UCSD-AML1 (cell line): ENCODE measurements around the gene AP2S1.
"Not testable (repeated sequence)": the region's sequence is repeated elsewhere in the genome, so short reads cannot be mapped to it uniquely, and the experiment has no call there.

ENCODE experiments used
- DNase-seq: peaks from one replicate; lab custom pipeline; 2025; ENCODE audit not compliant: unreplicated experiment; lab: John Stamatoyannopoulos, UW

Gene AP2S1

GRCh38 chr19:46850228-46851203, at the start of gene AP2S1:
Gene AP2S1 (minus strand): TSS chr19:46850846. CDS start chr19:46850766, 80 bp downstream.
- DNase-seq = peak; percentile 93

- DNase-seq = no peak
These were observed 49.7 kb upstream of the AP2S1 start for GRCh38 chr19:46900341-46900740.

GRCh38 chr19:46898731-46899130, 48.1 kb upstream of the AP2S1 start:
- DNase-seq = no peak

- DNase-seq = no peak
These were observed 45.6 kb upstream of the AP2S1 start for GRCh38 chr19:46896076-46896794.

- no peak for DNase-seq
These were observed 41.9 kb upstream of the AP2S1 start for GRCh38 chr19:46892252-46893179.

- no peak for DNase-seq
These were observed 40.0 kb upstream of the AP2S1 start for GRCh38 chr19:46890423-46891170.

GRCh38 chr19:46887240-46887782, 36.7 kb upstream of the AP2S1 start:
- no peak for DNase-seq

- DNase-seq = no peak
These were observed 36.0 kb upstream of the AP2S1 start for GRCh38 chr19:46886546-46887239.

GRCh38 chr19:46885411-46885810, 34.8 kb upstream of the AP2S1 start:
- no peak for DNase-seq

- DNase-seq = not testable (repeated sequence)
These were observed 32.1 kb upstream of the AP2S1 start for GRCh38 chr19:46882751-46883150.

- DNase-seq = no peak
These were observed 31.4 kb upstream of the AP2S1 start for GRCh38 chr19:46882034-46882433.

GRCh38 chr19:46881092-46881491, 30.4 kb upstream of the AP2S1 start:
- DNase-seq = no peak

GRCh38 chr19:46880431-46880830, 29.8 kb upstream of the AP2S1 start:
- DNase-seq = no peak

GRCh38 chr19:46878613-46879375, 28.1 kb upstream of the AP2S1 start:
- DNase-seq = no peak

- DNase-seq = no peak
These were observed 25.0 kb upstream of the AP2S1 start for GRCh38 chr19:46875657-46876056.

GRCh38 chr19:46875234-46875633, 24.6 kb upstream of the AP2S1 start:
- DNase-seq = no peak

GRCh38 chr19:46872967-46873366, 22.3 kb upstream of the AP2S1 start:
- DNase-seq = no peak

GRCh38 chr19:46871173-46871572, 20.5 kb upstream of the AP2S1 start:
- DNase-seq = not testable (repeated sequence)
